ENCODE measurements around the gene CBR3. TPM values are rescaled to one million over a fixed set of nuclear protein-coding genes. Genes with fewer than 3 reads are reported as not detected.
"Not testable (repeated sequence)": the region's sequence is repeated elsewhere in the genome, so short reads cannot be mapped to it uniquely, and the experiment has no call there.

The CBR3 gene
- total and polyA plus RNA-seq, 2 experiments from 2014 or later, result 4.6 to 8.7 TPM

- Mint-ChIP-seq H3K27me3 (ENCODE audit: insufficient read depth, low read depth, poor library complexity) (peaks cover 34% of the 10 kb centered on the region), H3K4me3 (peak overlapping the region; percentile 81), H3K4me1 (peaks cover 32% of the 10 kb centered on the region)
- H4K20me1 ChIP-seq (replicated peaks; ENCODE audit: insufficient read depth); H3K79me2 ChIP-seq (replicated peaks; ENCODE audit: insufficient read depth); H2AFZ ChIP-seq; H3K36me3 Mint-ChIP-seq (ENCODE audit: low read depth); DNase-seq (ENCODE audit: low spot score); H3K27ac Mint-ChIP-seq; H3K36me3 ChIP-seq (ENCODE audit: insufficient read depth); H3K9me3 Mint-ChIP-seq; H3K9me2 ChIP-seq (ENCODE audit: insufficient read depth); ATAC-seq; H3K27ac ChIP-seq (ENCODE audit: low read depth): not testable (repeated sequence)
- peak overlapping the region; percentile 56 for H3K4me3 ChIP-seq
- peaks cover 20% of the 10 kb centered on the region; the same call in 1 of the 2 replicates for H3F3A ChIP-seq (replicated peaks; ENCODE audit: low read depth)
- H3K4me2 ChIP-seq, result peak overlapping the region; percentile 78
- H3K4me1 ChIP-seq (ENCODE audit: insufficient read depth), result peaks cover 24% of the 10 kb centered on the region
- H3K27me3 ChIP-seq (ENCODE audit: insufficient read depth), result peaks cover 46% of the 10 kb centered on the region
These were observed 4.0 kb upstream of the CBR3 start for GRCh38 chr21:36130839-36131238.

GRCh38 chr21:36132696-36133095, 2.2 kb upstream of the CBR3 start:
- Mint-ChIP-seq H3K27ac (no peak overlapping the region), H3K4me3 (no peak overlapping the region), H3K36me3 (ENCODE audit: low read depth) (no peaks in the 10 kb centered on the region; the same call in 2 of the 3 replicates), H3K27me3 (ENCODE audit: insufficient read depth, low read depth, poor library complexity) (peaks cover 47% of the 10 kb centered on the region), H3K4me1 (peaks cover 39% of the 10 kb centered on the region), H3K9me3 (0 out of 3 replicates have a peak, but pooled peaks cover 5% of the 10 kb centered on the region)
- Histone ChIP-seq H3K36me3 (ENCODE audit: insufficient read depth) (no peaks in the 10 kb centered on the region), H3F3A (replicated peaks; ENCODE audit: low read depth) (peaks cover 28% of the 10 kb centered on the region; the same call in 1 of the 2 replicates), H3K27me3 (ENCODE audit: insufficient read depth) (peaks cover 61% of the 10 kb centered on the region), H3K9me2 (ENCODE audit: insufficient read depth) (no peaks in the 10 kb centered on the region), H3K4me1 (ENCODE audit: insufficient read depth) (peaks cover 38% of the 10 kb centered on the region), H3K27ac (ENCODE audit: low read depth) (no peak overlapping the region), H3K4me3 (no peak overlapping the region), H3K4me2 (no peak overlapping the region), H3K79me2 (replicated peaks; ENCODE audit: insufficient read depth) (no peaks in the 10 kb centered on the region), H2AFZ (no peak overlapping the region), H4K20me1 (replicated peaks; ENCODE audit: insufficient read depth) (no peaks in the 10 kb centered on the region; the same call in 1 of the 2 replicates)
- ATAC-seq (no peak), DNase-seq (ENCODE audit: low spot score) (no peak)
- TF ChIP-seq JUNB (IDR thresholded peaks at IDR 0.05; ENCODE audit: unreplicated experiment), result no peak
- no peak for TF ChIP-seq REST (IDR thresholded peaks at IDR 0.05; ENCODE audit: unreplicated experiment)

- peaks cover 60% of the 10 kb centered on the region for H3K27me3 ChIP-seq (ENCODE audit: insufficient read depth)
- Mint-ChIP-seq H3K36me3 (ENCODE audit: low read depth) (no peaks in the 10 kb centered on the region; the same call in 2 of the 3 replicates), H3K4me1 (peaks cover 26% of the 10 kb centered on the region), H3K27ac (no peak overlapping the region), H3K9me3 (0 out of 3 replicates have a peak, but pooled peaks cover 5% of the 10 kb centered on the region), H3K4me3 (peak overlapping the region; percentile 77), H3K27me3 (ENCODE audit: insufficient read depth, low read depth, poor library complexity) (peaks cover 46% of the 10 kb centered on the region)
- H3K27ac ChIP-seq (ENCODE audit: low read depth), result no peak overlapping the region
- H3F3A ChIP-seq (replicated peaks; ENCODE audit: low read depth), result peaks cover 25% of the 10 kb centered on the region; the same call in 1 of the 2 replicates
- peaks cover 30% of the 10 kb centered on the region for H3K4me1 ChIP-seq (ENCODE audit: insufficient read depth)
- H4K20me1 ChIP-seq (replicated peaks; ENCODE audit: insufficient read depth), result no peaks in the 10 kb centered on the region; the same call in 1 of the 2 replicates
- ATAC-seq (peak; percentile 66), DNase-seq (ENCODE audit: low spot score) (peak; percentile 83)
- H3K79me2 ChIP-seq (replicated peaks; ENCODE audit: insufficient read depth), result no peaks in the 10 kb centered on the region
- no peaks in the 10 kb centered on the region for H3K9me2 ChIP-seq (ENCODE audit: insufficient read depth)
- H3K4me2 ChIP-seq, result peak overlapping the region; percentile 99
- H3K4me3 ChIP-seq, result peak overlapping the region; percentile 73
- peak overlapping the region; percentile 48 for H2AFZ ChIP-seq
- H3K36me3 ChIP-seq (ENCODE audit: insufficient read depth), result no peaks in the 10 kb centered on the region
- peak; percentile 42 for TF ChIP-seq EZH2 (IDR thresholded peaks at IDR 0.05; ENCODE audit: low read depth, unreplicated experiment)
- no peak for TF ChIP-seq NANOG (IDR thresholded peaks at IDR 0.05; ENCODE audit: borderline replicate concordance)
- TF ChIP-seq EZH2phosphoT487 (IDR thresholded peaks at IDR 0.05; ENCODE audit: unreplicated experiment), result no peak
These were observed 668 bp downstream of the CBR3 start for GRCh38 chr21:36135391-36136102.

Data from GM23338 (cell line).